ENCODE data around the gene RAB5B. TPM values are rescaled to one million over a fixed set of nuclear protein-coding genes. Genes with fewer than 3 reads are reported as not detected.

Gene RAB5B
- polyA plus RNA-seq, 1 donor (not counting 4 experiments of a cell fraction or from before 2014, with no cell fraction given), result 138 TPM

GRCh38 chr12:55931780-55932550 is 41.9 kb upstream of the RAB5B start:
- H3K4me2 ChIP-seq (ENCODE audit: control insufficient read depth, extremely low read depth, insufficient read depth, low read depth, low read length), result peak overlapping the region; percentile 94
- H3K9me3 ChIP-seq (ENCODE audit: control insufficient read depth, low read depth, low read length), result no peaks in the 10 kb centered on the region
- no peaks in the 10 kb centered on the region for H3K9me1 ChIP-seq (ENCODE audit: control insufficient read depth, extremely low read depth, insufficient read depth, low read length)
- H4K20me1 ChIP-seq (ENCODE audit: control insufficient read depth, extremely low read depth, insufficient read depth, low read length), result no peaks in the 10 kb centered on the region
- peaks cover 6 to 27% of the 10 kb centered on the region in 2 experiments for H3K36me3 ChIP-seq (ENCODE audit: control insufficient read depth in 2 of 2, extremely low read depth in 1 of 2, insufficient read depth in 2 of 2, low read length in 2 of 2)
- no peak for DNase-seq (ENCODE audit: low read depth, low spot score)
- H3K27ac ChIP-seq (ENCODE audit: control insufficient read depth, insufficient read depth, low read length), result peak overlapping the region; percentile 97
- H2AFZ ChIP-seq (ENCODE audit: control insufficient read depth, low read length), result peak overlapping the region; percentile 16
- no peak for FAIRE-seq
- dilution Hi-C loops (cut with MboI; ENCODE audit: extremely low pct_ligation_motif_present, low sequenced_read_pairs), result no loop called here
- TF ChIP-seq CTCF (optimal IDR thresholded peaks at IDR 0.05 in 1 of 3, IDR thresholded peaks at IDR 0.05 in 1 of 3, conservative IDR thresholded peaks at IDR 0.05 in 1 of 3; ENCODE audit: extremely low read depth in 1 of 3, insufficient read depth in 2 of 3, low read length in 3 of 3) (no peak), EZH2 (IDR thresholded peaks at IDR 0.05; ENCODE audit: low read length) (no peak)
- peaks cover 46% of the 10 kb centered on the region for H3K79me2 ChIP-seq (ENCODE audit: control insufficient read depth, insufficient read depth, low read length)
- peaks cover 57% of the 10 kb centered on the region for H3K4me1 ChIP-seq (ENCODE audit: control insufficient read depth, extremely low read depth, insufficient read depth, low read length)
- peak overlapping the region; percentile 86 for H3K9ac ChIP-seq (ENCODE audit: control insufficient read depth, extremely low read depth, insufficient read depth, low read length)
- peak overlapping the region; percentile 52 to 92 (median 83) for H3K4me3 ChIP-seq (ENCODE audit: control insufficient read depth in 2 of 3, extremely low read depth in 1 of 3, insufficient read depth in 2 of 3, low read depth in 1 of 3, low read length in 3 of 3)
- no peaks in the 10 kb centered on the region for H3K27me3 ChIP-seq (ENCODE audit: control insufficient read depth, extremely low read depth, insufficient read depth, low read length)

GRCh38 chr12:55932551-55932910 is 41.3 kb upstream of the RAB5B start:
- peaks cover 44% of the 10 kb centered on the region for H3K79me2 ChIP-seq (ENCODE audit: control insufficient read depth, insufficient read depth, low read length)
- H3K27me3 ChIP-seq (ENCODE audit: control insufficient read depth, extremely low read depth, insufficient read depth, low read length), result no peaks in the 10 kb centered on the region
- H3K9ac ChIP-seq (ENCODE audit: control insufficient read depth, extremely low read depth, insufficient read depth, low read length), result peak overlapping the region; percentile 86
- DNase-seq (ENCODE audit: low read depth, low spot score), result no peak
- no peaks in the 10 kb centered on the region for H3K9me1 ChIP-seq (ENCODE audit: control insufficient read depth, extremely low read depth, insufficient read depth, low read length)
- peaks cover 62% of the 10 kb centered on the region for H3K4me1 ChIP-seq (ENCODE audit: control insufficient read depth, extremely low read depth, insufficient read depth, low read length)
- no peaks in the 10 kb centered on the region for H3K9me3 ChIP-seq (ENCODE audit: control insufficient read depth, low read depth, low read length)
- peak overlapping the region; percentile 52 to 92 (median 83) for H3K4me3 ChIP-seq (ENCODE audit: control insufficient read depth in 2 of 3, extremely low read depth in 1 of 3, insufficient read depth in 2 of 3, low read depth in 1 of 3, low read length in 3 of 3)
- H3K36me3 ChIP-seq (ENCODE audit: control insufficient read depth in 2 of 2, extremely low read depth in 1 of 2, insufficient read depth in 2 of 2, low read length in 2 of 2), result peaks cover 8 to 27% of the 10 kb centered on the region in 2 experiments
- dilution Hi-C loops (cut with MboI; ENCODE audit: extremely low pct_ligation_motif_present, low sequenced_read_pairs), result no loop called here
- TF ChIP-seq CTCF (optimal IDR thresholded peaks at IDR 0.05 in 1 of 3, IDR thresholded peaks at IDR 0.05 in 1 of 3, conservative IDR thresholded peaks at IDR 0.05 in 1 of 3; ENCODE audit: extremely low read depth in 1 of 3, insufficient read depth in 2 of 3, low read length in 3 of 3) (no peak), EZH2 (IDR thresholded peaks at IDR 0.05; ENCODE audit: low read length) (no peak)
- FAIRE-seq, result no peak
- no peak overlapping the region for H2AFZ ChIP-seq (ENCODE audit: control insufficient read depth, low read length)
- peak overlapping the region; percentile 94 for H3K4me2 ChIP-seq (ENCODE audit: control insufficient read depth, extremely low read depth, insufficient read depth, low read depth, low read length)
- H4K20me1 ChIP-seq (ENCODE audit: control insufficient read depth, extremely low read depth, insufficient read depth, low read length), result no peaks in the 10 kb centered on the region
- peak overlapping the region; percentile 97 for H3K27ac ChIP-seq (ENCODE audit: control insufficient read depth, insufficient read depth, low read length)

All from keratinocyte (primary cell).